Lower leg skin (tissue), 4 donors: ENCODE data around the gene CDHR4. TPM values are rescaled to one million over a fixed set of nuclear protein-coding genes. Genes with fewer than 3 reads are reported as not detected.

ENCODE experiments used
- DNase-seq, 2 donors: peaks; one replicate each; pipeline ENCODE4 v3.0.0-alpha.2; 2019; ENCODE audit warnings: low spot score in 2 of 2
- H3K4me3 ChIP-seq: fragments of 200-600 bp; sonication (generic); 2 replicates; pipeline ENCODE4 v1.5.1; 2017; ENCODE audit warnings: mild to moderate bottlenecking, low read depth; ENCODE audit not compliant: poor library complexity, severe bottlenecking
- POLR2A ChIP-seq, 2 donors: fragments of 450-650 bp; IDR thresholded peaks; one replicate each; pipeline ENCODE4 v1.6.1; 2016 to 2017; ENCODE audit warnings: antibody characterized with exemption in 2 of 2, mild to moderate bottlenecking in 1 of 2, moderate library complexity in 1 of 2
- WGBS, 2 donors: methylation state at CpG; one replicate each; pipeline ENCODE4 v1.1.5; 2018; 5-methylcytosine and 5-hydroxymethylcytosine counted together
- intact Hi-C: fragments of 100-400 bp; cut with DNase I; formaldehyde crosslinking; loops from one replicate; pipeline ENCODE4 v1.15.0; 2023; ENCODE audit warnings: low total_unique reads
- total RNA-seq, 4 donors: library from RNA; depleted of rRNA; stranded (reverse); fragments of >200 nt; gene quantifications; one replicate each; pipeline ENCODE4 v1.1.0, GENCODE V29; 2016
- TF ChIP-seq, protein P1 (sequence below), 3 donors: fragments of 450-650 bp; IDR thresholded peaks; one replicate each; pipeline ENCODE4 v1.5.1; 2016; ENCODE audit warnings: antibody characterized with exemption in 3 of 3, mild to moderate bottlenecking in 3 of 3, moderate library complexity in 2 of 3

CDHR4 gene
- total RNA-seq, 4 donors from 2014 or later = 0.36 to 0.84 TPM; not detected in 2

DNA sequence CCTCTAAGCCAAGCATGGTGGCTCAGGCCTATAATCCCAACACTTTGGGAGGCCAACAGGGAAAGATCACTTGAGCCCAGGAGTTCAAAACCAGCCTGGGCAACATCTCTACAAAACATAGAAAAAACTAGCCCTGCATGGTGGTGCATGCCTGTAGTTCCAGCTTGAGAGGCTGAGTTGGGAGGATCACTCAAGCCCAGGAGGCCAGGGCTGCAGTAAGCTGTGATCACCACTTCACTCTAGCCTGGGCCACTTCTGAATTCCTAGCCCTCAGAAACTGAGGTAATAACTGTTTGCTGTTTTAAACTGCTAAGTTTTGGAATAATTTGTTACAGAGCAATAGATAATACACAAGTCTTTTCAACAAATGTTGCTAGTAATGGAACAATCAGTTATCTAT, 29.7 kb downstream of the CDHR4 start:
- no peak overlapping the region for H3K4me3 ChIP-seq
- TF ChIP-seq, protein P1, sequence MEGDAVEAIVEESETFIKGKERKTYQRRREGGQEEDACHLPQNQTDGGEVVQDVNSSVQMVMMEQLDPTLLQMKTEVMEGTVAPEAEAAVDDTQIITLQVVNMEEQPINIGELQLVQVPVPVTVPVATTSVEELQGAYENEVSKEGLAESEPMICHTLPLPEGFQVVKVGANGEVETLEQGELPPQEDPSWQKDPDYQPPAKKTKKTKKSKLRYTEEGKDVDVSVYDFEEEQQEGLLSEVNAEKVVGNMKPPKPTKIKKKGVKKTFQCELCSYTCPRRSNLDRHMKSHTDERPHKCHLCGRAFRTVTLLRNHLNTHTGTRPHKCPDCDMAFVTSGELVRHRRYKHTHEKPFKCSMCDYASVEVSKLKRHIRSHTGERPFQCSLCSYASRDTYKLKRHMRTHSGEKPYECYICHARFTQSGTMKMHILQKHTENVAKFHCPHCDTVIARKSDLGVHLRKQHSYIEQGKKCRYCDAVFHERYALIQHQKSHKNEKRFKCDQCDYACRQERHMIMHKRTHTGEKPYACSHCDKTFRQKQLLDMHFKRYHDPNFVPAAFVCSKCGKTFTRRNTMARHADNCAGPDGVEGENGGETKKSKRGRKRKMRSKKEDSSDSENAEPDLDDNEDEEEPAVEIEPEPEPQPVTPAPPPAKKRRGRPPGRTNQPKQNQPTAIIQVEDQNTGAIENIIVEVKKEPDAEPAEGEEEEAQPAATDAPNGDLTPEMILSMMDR (IDR thresholded peaks at IDR 0.05) = no peak
- TF ChIP-seq POLR2A (IDR thresholded peaks at IDR 0.05) = no peak
- DNase-seq = peak in 1 of 2 donors; percentile 31
- intact Hi-C loops = no loop called here

GRCh38 chr3:49769286-49769915, 30.3 kb downstream of the CDHR4 start:
- no peak for TF ChIP-seq POLR2A (IDR thresholded peaks at IDR 0.05)
- TF ChIP-seq, protein P1 (IDR thresholded peaks at IDR 0.05) = no peak
- no peak overlapping the region for H3K4me3 ChIP-seq
- DNase-seq = no peak
- WGBS, 2 donors = 92 to 95% methylated on average over 3 of the region's 3 CpGs
- intact Hi-C loops = no loop called here

DNA sequence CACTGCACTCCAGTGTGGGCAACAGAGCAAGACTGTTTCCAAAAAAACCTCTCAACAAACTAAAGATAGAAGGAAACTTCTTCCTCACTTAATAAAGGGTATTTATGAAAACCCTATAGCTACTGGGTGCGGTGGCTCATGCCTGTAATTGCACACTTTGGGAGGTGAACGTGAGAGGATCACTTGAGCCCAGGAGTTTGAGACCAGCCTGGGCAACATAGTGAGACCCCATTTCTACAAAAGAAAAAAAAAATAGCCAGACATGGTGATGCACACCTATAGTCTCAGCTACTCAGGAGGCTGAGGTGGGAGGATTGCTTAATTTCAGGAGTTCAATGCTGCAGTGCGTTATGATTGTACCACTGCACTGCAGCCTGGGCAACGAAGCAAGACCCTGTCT, 35.7 kb downstream of the CDHR4 start:
- 95 to 99% methylated on average over 4 of the region's 4 CpGs for WGBS, 2 donors
- peak in 1 of 2 donors; percentile 17 for DNase-seq
- H3K4me3 ChIP-seq = no peak overlapping the region
- intact Hi-C loops = no loop called here
- TF ChIP-seq, protein P1 (IDR thresholded peaks at IDR 0.05) = no peak
- TF ChIP-seq POLR2A (IDR thresholded peaks at IDR 0.05) = no peak

GRCh38 chr3:49761661-49762060, 38.0 kb downstream of the CDHR4 start:
- WGBS, 2 donors = 86 to 93% methylated on average over 3 of the region's 3 CpGs
- DNase-seq = peak in 1 of 2 donors; percentile 20
- H3K4me3 ChIP-seq = no peak overlapping the region
- no peak for TF ChIP-seq POLR2A (IDR thresholded peaks at IDR 0.05)
- TF ChIP-seq, protein P1 (IDR thresholded peaks at IDR 0.05) = no peak
- intact Hi-C loops = no loop called here

DNA sequence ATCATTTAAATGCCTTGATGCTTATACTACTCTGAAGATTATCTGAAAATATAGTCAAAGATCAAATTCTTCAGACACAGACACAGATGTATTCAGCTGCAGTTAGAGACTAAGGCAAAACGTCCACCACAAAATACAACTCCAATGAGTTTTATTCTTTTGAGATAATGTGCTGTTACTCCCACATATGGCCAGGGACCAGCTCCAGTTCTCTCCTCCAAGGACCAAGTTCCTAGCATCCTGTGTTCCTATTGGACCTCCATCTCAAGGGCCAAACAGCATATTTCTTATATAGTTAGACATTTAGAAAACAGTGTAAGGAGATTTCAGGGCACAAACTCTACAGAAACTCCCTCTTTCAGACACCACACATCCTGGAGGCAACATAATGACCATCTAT, 40.4 kb downstream of the CDHR4 start:
- 24 to 41% methylated on average over 1 of the region's 1 CpG for WGBS, 2 donors
- TF ChIP-seq, protein P1 (IDR thresholded peaks at IDR 0.05) = no peak
- no peak for TF ChIP-seq POLR2A (IDR thresholded peaks at IDR 0.05)
- no peak for DNase-seq
- intact Hi-C loops = no loop called here
- H3K4me3 ChIP-seq = no peak overlapping the region

GRCh38 chr3:49757197-49757596, 42.5 kb downstream of the CDHR4 start:
- DNase-seq = no peak
- intact Hi-C loops = no loop called here
- no peak overlapping the region for H3K4me3 ChIP-seq
- WGBS, 2 donors = 74 to 81% methylated on average over 2 of the region's 2 CpGs
- no peak for TF ChIP-seq POLR2A (IDR thresholded peaks at IDR 0.05)
- TF ChIP-seq, protein P1 (IDR thresholded peaks at IDR 0.05) = no peak
